NCI-H1436 (cell line): ENCODE measurements around the gene KRT27.

ENCODE experiments used
- DNase-seq: peaks from one replicate; lab custom pipeline; 2025; lab: John Stamatoyannopoulos, UW

Gene KRT27

DNA sequence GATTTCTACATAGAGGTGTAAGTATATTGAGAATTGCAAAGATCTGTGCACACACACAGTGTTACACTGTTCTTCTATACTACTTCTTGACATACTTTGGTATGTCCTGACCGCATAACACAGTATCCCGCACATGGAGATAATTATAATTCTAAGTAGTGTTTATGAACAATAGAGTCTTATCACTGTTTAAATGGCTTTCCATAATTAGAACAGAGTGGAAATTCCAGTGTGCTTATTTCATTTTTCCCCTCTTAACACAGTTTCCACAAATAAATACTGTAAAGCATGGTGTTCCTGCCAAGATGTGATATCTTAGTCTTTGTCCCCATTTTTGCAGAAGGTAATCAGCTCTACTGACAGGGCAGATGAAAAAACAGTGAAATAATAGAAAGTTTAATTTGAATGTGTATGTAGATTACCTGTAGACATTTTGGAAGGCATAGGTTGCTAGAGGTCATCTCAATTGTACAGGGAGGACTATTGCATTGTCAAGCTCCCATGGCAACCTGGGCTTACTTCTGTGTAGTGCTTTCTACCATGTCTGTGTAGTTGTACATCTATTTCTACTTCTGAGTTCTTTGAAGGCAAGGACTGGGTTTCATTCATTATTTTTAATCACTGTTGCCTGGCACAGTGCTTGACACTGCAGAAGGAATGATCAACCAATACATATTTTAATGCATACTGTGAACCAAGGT lies 27.5 kb upstream of the KRT27 start:
- DNase-seq = no peak

DNA sequence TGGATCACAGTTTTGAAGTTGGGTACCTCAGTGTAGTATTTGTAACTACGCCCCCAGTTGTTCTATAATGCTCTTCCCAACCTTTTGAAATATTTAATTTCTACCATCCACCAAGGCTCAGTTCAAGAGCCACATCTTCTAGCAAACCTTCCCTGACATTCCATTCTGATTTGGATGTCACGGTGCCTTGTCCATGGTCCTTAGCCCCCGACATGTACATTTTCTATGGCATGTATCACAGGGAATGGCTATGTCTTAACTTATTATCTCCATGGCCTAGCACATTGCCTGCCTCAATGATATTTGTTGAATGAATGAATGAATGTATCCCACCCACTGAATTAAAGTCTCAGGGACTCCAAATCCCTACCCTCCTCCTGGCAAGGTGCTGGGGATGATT lies 23.8 kb upstream of the KRT27 start:
- DNase-seq = no peak

DNA sequence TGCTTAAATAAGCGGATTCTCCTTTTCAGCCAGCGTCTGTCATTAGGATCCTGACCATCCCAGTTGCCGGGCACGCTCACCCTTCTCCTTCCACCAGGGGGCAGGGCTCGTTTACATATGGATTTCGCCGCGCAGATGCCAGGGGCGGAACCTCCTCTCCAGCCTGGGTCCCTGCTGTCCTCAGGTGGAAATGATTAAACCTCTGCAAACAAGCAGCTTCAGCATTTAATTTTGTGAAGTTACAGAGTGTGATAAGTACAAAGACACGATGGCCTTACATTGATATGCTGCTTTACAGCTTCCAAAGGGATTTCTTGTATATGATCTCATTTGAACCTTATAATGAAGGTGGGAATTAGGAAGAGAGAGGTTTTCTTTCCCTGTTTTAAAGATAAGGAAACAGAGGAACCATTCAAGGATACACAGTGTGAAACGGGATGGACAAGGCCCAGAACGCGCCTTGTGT lies 21.3 kb upstream of the KRT27 start:
- peak; percentile 83 for DNase-seq

DNA sequence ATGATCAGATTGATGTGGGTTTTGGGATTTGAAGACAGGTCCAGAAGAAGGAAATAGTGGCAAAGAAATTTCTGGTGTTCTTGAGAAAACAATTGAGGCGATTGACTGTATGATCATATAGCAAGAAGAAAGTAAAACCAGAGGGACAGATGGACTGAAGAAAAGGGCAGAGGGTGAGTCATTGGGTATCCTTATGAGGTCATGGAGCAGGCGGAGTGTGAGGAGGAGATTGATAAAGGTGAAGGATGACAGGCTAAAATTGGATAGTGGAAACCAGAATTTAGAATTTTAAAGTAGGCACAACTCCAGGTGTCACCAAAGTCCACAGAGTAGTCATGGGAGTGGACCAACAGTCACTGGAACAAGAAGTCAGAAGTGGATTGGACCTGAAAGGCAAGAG lies 18.8 kb upstream of the KRT27 start:
- no peak for DNase-seq

DNA sequence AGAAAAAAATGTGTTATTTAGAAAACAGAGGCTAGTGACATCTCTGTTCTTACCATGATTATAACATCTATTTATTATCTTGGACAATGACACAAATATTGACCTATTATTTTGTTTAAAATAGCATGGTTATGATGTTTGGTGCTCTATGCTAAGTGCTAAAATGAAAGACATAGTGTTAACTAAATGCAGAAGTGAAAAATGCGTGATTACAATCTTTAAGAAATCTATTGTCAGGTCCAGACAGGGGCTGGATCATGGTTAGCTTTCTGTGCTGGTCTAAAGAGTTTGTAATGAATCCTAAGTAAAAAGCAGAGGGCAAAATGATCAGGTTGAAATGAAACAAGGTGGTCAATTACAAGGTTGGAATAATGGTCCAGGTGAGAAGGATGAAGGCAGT lies 18.0 kb upstream of the KRT27 start:
- no peak for DNase-seq

DNA sequence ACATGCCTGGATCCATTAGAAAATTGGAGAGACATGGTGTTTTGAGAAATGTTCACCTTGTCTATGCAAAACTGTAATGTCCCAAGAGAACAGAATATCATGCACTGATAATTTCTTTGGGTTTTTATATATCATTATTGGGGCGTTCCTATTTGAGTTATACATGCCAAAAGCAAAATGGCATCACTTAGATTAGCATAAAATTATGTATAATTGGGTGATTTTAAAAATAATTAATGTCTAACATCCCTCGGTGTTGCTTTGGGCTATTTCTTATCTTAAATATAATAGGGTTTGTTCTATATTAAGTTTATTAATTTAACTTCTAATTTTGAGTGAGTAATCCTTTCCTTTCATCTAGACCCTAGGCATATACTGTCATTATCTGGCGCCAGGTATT lies 17.5 kb upstream of the KRT27 start, which contains the start of gene KRT28:
Gene KRT28 (minus strand): TSS at position 101 of the 400 bp plus-strand sequence. CDS start 66 bp downstream, at position 35.
- DNase-seq = no peak

DNA sequence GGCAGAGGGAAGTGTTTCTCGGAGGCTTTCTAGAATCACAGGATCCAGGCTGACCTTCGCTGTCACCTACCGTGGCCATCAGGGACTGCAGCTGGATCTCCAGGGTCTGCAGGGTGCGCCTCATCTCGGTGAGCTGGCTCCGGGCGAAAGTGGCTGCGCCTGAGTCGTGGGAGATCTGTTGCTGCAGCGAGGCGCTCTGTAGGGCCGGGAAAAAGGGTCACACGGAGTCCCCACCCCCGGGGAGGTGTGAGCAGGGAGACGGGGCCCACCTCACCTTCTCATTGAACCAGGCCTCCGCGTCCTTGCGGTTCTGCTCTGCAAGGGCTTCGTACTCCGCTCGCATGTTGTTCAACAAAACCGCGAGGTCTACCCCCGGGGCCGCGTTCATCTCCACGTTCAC lies 14.5 kb upstream of the KRT27 start:
- no peak for DNase-seq

DNA sequence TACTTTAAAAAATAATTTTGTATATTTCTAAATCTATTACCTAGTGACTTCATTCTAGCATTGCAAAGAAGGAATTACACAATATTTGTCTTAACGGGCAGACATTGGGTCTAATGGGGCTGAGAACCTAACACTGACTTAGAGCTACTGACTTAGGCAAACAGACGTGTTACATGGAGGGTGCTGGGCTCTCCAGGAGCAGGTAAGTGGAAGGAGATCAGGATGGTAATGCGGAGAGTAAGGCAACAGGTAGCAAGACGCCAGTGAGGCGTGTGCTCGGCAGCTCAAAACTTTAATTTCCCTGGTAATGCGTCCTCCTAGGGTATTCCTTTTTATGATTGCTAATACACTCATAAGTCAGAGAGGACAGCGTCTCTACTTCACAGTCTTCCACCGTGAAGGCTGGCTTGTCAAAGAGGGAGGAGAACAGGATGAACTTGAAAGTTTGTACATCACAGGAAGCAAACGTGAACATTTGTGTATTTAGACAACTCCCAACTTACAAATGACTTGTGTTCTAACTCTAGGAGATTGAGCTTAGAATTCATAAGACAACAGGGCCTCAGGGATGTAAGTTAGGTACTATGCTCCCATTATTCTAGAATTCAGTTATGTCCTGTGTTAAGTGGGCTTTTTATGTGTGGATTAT lies 12.8 kb upstream of the KRT27 start:
- no peak for DNase-seq

DNA sequence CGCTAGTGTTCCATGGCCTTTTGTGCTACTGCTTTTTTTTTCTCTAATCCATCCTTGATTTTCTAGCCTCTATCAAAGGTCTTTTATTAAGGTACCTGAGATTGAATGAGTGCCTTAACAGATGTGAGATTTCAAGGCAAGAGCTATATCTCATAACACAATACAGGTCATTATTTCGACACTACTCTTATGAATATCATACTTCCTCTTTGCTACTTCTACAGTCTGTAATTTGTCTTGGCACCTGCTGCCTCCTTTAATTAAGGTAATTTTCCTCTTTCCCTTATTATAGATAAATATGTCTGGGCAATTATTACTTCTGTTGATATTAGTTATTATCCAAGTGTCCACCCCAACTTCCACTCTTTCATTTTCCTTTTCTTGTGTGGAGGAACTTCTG lies 12.1 kb upstream of the KRT27 start:
- peak; percentile 4 for DNase-seq

DNA sequence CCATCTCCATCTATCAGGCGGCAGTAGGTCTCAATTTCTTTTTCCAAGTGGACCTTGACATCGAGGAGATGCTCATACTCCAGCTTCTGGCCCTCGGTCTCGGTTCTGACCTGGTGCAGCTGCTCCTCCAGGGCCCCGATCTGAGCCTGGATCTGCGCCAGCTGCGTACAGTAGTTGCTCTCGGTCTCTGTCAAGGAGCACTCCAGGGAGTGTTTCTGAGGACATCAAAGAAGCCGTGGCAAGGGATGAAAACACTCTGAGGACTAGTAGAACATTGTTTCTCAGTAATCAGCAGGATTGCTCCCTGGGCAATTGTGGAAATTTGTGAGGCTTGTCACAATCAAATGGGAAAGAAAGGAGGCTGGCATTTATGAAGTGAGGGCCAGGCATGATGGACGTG lies 11.5 kb upstream of the KRT27 start:
- DNase-seq = peak; percentile 24

DNA sequence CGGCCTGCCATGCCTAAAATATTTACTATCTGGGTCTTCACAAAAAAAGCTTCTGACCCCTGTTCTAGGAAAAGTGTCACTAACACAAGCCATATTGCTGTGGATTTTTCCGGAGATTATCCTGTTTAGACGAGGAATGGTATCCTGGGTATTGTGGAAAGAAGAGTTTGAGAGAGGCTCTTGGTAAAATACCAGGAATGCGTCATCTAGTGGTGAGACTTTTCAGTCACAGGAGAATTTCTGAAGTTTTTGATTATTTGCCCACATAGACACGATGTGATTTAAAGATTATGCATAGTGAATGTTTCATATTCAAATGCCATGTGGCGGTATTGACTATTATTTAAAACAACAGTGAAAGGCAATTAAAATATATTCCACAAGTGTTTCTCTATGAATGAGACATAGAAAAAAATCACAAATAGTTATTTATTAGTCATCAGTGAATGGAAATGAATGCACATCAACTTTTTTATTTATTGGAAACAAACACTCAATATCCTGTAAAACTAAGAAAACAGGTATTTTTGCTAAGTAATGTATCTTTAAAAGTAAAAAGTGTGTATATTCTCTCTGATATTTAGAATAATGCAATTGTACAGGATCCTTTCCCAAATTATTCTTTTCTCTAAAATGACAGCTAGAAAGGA lies 9.6 kb upstream of the KRT27 start:
- DNase-seq = no peak

DNA sequence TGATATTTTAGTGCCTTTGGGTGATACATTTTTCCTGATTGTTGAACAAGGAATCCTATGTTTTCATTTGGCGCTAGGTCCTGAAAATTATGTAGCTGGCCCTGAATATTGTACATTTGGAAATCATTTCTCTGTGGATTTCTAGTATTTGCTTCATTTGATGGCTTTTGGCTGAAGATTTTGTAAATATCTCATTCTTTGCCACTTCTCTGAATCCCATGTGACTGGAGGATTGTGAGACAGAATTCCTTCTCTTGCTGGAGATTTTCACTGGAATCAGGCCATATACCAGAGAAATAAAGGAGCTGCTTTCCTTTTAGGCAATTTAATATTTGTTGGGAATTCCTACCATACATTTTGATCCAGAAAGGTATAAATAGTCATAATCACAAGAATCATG lies 8.8 kb upstream of the KRT27 start:
- no peak for DNase-seq

DNA sequence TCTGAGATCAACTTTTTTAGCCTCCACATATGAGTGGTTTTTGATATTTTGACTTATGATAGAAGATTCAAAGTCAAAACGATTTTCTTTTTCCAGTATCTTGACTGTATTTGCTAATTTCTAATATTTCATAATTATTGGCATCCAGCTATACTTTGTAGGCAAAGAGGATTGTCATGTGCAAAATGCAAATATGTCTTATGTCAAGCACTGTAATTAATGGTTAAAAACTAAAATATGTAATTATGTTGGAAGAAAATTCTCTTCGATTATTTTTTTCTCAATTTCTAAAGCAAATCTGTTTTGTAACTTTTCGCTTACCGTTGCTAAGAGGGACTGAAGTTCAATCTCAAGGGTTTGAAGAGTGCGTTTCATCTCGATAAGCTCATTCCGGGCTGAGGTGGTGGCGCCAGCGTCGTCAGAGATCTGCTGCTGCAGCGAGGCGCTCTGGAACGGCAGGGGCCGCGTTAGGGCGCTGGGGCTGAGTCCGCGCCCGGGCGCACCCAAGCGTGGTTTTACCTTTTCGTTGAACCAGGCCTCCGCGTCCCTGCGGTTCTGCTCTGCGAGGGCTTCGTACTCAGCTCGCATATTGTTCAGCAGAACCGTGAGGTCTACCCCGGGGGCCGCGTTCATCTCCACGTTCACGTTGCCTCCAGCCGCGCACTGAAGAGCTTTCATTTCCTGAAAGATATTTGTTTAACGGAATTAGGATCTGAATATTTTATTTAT lies 3.0 kb downstream of the KRT27 start:
- DNase-seq = peak; percentile 22

DNA sequence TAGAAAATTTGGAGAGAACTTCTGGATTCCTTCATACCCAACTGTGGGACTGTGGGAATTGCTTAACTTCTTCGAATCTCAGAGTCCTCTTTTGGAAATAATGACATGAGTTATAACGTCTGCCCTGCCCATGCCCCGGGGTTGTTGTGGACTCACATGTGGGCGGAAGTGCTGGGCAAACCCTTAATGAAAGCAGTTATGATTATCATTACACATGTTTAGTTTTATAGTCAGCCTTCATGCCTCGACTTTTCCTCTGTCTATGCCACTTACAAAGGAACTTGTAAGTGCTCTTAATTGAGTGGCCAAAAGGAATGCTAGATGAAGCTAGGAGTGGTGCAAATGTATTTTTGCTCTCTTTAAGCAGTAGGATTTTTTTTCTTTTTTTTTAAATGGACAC lies 3.9 kb downstream of the KRT27 start:
- DNase-seq = no peak

DNA sequence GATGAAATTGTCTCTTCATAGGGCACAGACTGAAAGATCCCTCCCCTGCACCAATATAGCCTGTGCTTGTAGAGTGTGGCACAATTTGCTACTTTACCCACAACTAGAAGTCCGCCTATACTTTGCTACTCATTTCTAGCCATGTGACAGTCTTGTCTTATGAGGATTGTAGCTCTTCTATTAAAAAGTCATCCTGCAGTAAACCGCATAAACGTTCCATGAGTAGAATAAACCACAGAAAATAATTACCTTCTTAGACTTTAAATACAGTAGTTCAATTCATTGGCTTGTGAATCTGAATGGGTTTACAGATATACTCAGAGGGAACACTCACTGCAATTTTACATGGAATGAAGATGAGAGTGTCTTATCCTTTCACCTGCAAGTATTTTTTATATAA lies 4.4 kb downstream of the KRT27 start:
- no peak for DNase-seq

DNA sequence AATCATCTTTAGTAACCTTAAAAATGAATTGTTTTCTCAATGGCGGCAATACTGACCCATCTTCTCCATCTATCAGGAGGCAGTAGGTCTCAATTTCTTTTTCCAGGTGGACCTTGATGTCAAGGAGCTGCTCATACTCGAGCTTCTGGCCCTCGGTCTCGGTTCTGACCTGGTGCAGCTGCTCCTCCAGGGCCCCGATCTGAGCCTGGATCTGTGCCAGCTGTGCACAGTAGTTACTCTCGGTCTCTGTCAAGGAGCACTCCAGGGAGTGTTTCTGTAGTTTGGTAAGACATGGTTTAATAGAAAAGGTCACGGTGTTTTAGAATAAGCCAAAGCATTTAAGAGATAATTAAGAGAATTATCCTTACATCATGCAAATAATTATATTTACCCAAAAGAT lies 4.9 kb downstream of the KRT27 start:
- no peak for DNase-seq

DNA sequence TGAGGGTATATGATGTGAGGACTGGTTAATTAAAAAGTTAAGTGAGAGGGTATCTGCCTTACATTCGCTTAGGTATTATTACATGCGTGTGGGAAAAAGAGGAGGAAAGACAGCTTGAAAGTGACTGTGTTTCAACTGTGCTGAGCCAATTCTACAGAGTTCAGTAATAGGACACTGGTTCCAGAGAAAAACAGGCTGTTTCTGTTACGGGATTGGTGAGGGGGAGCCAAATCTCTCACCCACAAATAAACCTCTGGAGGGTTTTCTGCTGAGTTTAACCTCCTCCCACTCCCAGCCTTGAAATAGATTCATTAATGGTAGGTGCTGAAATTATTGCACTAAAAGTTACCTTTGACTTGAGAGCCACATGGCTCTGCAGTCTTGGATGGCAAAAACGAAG lies 6.4 kb downstream of the KRT27 start:
- no peak for DNase-seq

DNA sequence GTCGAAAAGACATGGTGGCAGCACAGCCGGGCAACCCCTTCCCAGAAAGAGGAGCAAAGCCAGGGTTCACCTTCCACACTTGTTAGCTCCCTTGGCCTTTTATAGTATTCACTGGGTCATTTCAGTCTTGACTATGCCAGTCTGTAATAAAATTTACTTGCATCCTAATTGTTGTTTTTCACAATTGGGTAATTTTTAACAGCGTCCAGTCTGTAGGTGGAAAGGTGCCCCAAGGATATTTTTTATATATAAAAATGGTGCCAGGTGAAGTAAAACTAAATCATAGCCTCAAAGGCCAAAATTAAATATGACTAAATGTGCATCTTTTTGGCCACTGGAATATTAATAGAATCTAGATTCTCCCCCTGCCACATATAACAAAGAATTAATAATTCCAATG lies 10.2 kb downstream of the KRT27 start, which contains the start of gene KRT26:
Gene KRT26 (minus strand): TSS at position 101 of the 400 bp plus-strand sequence. CDS start 88 bp downstream, at position 13.
- DNase-seq = no peak

DNA sequence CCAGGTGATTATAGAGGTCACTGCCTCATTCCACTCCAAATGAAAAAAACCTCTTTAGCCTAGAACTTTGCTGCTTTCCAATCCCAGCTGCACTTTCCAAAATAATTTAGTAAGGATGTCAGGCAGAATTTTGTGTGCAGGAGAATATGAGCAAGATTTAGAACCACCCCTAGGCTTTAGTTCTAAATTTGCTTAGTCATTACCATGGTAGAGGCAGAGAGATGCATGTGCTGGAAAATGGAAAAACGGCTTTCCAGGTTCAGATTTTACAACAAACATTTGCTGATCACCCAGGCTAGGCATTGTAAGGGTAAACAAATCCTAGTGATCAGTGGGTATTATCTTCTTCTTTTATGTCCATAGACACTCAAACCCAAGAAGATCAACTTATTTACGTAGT lies 16.7 kb downstream of the KRT27 start:
- DNase-seq = no peak

DNA sequence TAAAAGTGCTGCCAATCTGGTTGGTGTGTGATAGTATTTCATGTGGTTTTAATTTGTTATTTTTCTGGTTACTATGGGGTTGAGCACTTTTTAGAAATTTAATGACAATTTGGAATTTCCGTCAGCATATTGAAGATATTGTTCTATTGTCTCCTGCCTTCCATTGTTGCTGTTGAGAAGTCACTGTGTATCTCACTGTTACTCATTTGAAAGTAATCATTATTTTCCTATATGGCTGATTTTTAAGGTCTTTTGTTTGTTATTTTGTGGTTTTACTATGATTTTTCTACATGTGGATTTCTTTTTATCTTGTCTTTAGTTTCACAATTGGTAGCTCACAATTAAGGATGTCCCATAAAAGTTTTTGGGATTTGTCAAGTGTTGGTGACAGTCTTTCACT lies 18.6 kb downstream of the KRT27 start:
- no peak for DNase-seq

DNA sequence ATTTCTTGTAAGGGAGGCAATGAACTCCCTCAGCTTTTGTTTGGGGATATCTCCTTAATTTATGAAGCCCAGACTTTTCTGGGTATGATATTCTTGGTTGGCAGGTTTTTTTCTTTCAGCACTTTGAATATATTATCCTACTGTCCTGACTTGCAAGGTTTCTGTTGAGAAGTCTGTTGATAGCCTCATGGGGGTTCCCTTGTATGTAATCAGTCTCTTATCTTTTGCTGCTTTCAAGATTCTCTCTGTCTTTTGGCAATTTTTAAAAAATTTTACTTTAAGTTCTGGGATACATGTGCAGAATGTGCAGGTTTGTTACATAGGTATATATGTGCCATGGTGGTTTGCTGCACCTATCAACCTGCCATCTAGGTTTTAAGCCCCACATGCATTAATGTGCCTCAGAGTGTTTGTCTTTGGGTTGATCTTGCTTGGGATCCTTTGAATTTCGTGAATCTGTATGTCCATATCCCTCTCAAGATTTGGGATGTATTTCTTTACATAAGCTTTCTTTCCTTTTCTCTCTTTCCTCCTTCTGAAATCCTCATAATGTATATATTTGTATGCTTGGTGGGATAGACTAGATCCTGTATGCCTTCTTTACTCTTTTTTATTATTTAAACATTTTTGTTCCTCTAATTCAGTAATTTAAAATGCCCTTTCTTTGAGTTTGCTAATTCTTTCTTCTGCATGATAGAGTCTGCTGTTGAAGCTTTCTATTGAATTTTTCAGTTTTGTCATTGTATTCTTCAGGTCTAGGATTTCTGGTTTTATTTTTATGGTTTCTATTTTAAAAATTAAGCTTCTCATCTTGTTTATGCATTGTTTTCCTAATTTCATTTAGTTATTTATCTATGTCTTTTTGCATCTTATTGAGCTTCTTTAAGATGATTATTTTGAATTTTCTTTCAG lies 22.0 kb downstream of the KRT27 start:
- DNase-seq = no peak
